GM23338 (cell line): ENCODE results near the gene NEFH.

Experiments used
- CTCF ChIP-seq, 2 experiments: fragments of 200-600 bp in 1 of 2; sonication (generic) in 1 of 2; conservative IDR thresholded peaks; 2 replicates each; pipeline versions ENCODE4 v1.5.1 to v1.6.1; 2016 to 2017; ENCODE audit warnings: antibody characterized with exemption in 2 of 2, low read depth in 2 of 2, mild to moderate bottlenecking in 2 of 2, moderate library complexity in 1 of 2
- EZH2 ChIP-seq: fragments of 200-600 bp; sonication (generic); IDR thresholded peaks from one replicate; pipeline ENCODE4 v1.8.0; 2017; ENCODE audit warnings: antibody characterized with exemption, mild to moderate bottlenecking, low read depth; ENCODE audit not compliant: unreplicated experiment
- POLR2AphosphoS5 ChIP-seq: IDR thresholded peaks from 2 replicates; pipeline ENCODE4 v1.6.1; 2016; ENCODE audit warnings: antibody characterized with exemption, low read depth
- REST ChIP-seq: IDR thresholded peaks from one replicate; pipeline ENCODE4 v1.6.1; 2018; ENCODE audit warnings: antibody characterized with exemption; ENCODE audit not compliant: unreplicated experiment

GRCh38 chr22:29485448-29485847, 5.4 kb downstream of the NEFH start:
- TF ChIP-seq POLR2AphosphoS5 = no peak
- no peak for TF ChIP-seq EZH2
- TF ChIP-seq REST = no peak
- no peak for TF ChIP-seq CTCF (conservative IDR thresholded peaks at IDR 0.05; ENCODE audit: low read depth in 2 of 2)
